ENCODE results near the gene FCRL2.

Gene FCRL2

DNA sequence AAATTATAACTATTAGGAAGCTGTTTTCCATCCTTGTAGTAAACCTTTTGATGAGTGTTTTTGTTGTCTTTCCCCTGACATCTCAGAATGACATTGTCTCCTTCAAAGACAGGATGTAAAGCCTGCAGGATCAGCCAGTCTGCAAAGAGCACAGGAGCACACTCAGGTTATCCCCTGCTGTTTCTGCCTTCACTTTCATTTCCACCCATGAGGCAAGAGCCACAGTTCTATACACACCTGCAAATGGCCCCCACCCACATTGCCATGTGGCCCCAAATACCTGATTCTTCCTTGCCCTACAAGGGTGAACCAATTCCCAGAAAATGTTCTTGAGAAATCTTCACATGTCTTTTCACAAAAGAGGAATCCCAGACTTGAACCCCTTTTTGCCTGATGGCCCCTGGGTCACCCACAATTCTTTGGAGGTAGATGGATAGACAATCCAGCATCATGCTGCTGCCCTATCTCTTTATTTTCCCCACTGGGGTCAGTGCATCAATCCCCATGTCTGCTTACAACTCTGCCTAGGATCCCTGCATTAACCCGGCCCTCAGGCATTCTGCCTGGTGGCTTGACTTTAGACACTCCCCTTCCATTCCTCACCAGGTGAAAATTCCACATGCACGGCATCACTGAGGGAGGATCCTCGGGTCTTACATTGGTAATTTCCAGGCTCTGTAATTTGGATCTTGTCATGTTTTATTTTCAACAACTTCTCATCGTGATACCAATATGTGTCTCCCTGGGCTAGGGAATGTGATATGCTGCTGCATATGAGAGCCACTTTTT, 79.0 kb downstream of the FCRL2 start:
- in situ Hi-C loops (cut with HindIII; ENCODE audit: low sequenced_read_pairs): no loop called here

DNA sequence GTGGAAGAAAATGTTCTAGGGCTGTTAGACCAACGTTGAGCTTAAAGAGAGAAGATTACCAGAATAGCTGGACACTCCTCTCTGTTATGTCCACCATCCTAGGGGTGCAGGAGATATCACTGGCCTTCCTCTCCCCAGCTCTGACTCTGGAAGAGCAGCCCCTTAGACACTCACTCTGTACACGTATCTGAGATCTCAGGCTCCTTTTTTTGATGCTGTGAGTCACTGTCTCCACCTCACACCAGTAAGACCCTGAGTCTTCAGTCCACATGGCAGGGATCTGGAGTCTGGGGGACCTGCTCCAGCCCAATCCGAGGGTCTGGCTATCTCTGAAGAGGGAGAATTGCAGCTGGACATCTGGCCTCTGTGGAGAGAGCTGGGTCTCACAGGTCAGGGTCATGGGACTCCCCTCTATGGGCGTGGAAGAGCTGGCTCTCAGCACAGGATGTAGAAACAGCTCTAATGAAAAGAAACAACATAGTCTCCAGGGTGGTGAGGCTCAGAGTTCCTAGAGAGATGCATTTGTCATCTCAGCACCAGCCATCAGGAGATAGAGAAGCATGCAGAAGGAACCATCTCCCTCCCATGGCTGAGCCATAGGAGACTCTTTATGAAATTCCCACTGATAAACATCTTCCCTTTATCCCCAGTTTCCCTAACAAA, 79.8 kb downstream of the FCRL2 start:
- in situ Hi-C loops (cut with HindIII; ENCODE audit: low sequenced_read_pairs): no loop called here
- TF ChIP-seq, protein P1, sequence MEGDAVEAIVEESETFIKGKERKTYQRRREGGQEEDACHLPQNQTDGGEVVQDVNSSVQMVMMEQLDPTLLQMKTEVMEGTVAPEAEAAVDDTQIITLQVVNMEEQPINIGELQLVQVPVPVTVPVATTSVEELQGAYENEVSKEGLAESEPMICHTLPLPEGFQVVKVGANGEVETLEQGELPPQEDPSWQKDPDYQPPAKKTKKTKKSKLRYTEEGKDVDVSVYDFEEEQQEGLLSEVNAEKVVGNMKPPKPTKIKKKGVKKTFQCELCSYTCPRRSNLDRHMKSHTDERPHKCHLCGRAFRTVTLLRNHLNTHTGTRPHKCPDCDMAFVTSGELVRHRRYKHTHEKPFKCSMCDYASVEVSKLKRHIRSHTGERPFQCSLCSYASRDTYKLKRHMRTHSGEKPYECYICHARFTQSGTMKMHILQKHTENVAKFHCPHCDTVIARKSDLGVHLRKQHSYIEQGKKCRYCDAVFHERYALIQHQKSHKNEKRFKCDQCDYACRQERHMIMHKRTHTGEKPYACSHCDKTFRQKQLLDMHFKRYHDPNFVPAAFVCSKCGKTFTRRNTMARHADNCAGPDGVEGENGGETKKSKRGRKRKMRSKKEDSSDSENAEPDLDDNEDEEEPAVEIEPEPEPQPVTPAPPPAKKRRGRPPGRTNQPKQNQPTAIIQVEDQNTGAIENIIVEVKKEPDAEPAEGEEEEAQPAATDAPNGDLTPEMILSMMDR (IDR thresholded peaks at IDR 0.05; ENCODE audit: low read depth, low read length): no peak
- no peak overlapping the region for H3K4me3 ChIP-seq (ENCODE audit: low read depth, low read length)
- DNase-seq (ENCODE audit: low read depth, low spot score): no peak

More for the DNA sequence above, 79.0 kb downstream of the FCRL2 start:
- TF ChIP-seq, protein P1 (IDR thresholded peaks at IDR 0.05; ENCODE audit: low read depth, low read length): no peak
- H3K4me3 ChIP-seq (ENCODE audit: low read depth, low read length): no peak overlapping the region
- no peak for DNase-seq (ENCODE audit: low read depth, low spot score)

All from astrocyte of the spinal cord (primary cell).